Measurements from ENCODE around the gene PSMA7. TPM values are rescaled to one million over a fixed set of nuclear protein-coding genes. Genes with fewer than 3 reads are reported as not detected.
A peak's percentile ranks its signal among the peaks of the same experiment; 100 is the strongest.
"Not testable (repeated sequence)": the region's sequence is repeated elsewhere in the genome, so short reads cannot be mapped to it uniquely, and the experiment has no call there.

PSMA7 gene
- total and polyA plus RNA-seq, 4 donors = 118 to 234 (median 191) TPM

GRCh38 chr20:62148383-62148782, 5.2 kb upstream of the PSMA7 start:
- peaks cover 46% of the 10 kb centered on the region for H3K4me1 ChIP-seq (ENCODE audit: control insufficient read depth, insufficient read depth, low read length)
- not testable (repeated sequence) for DNase-seq (ENCODE audit: low read depth in 4 of 6, low spot score in 6 of 6); H3K9me3 ChIP-seq (ENCODE audit: control insufficient read depth, insufficient read depth, low read length); H3K27me3 ChIP-seq (ENCODE audit: control insufficient read depth, insufficient read depth, low read length); H3K27ac ChIP-seq (ENCODE audit: low read depth, low read length); H3K4me3 ChIP-seq (ENCODE audit: low read depth, low read length)
- peaks cover 40% of the 10 kb centered on the region for H3K36me3 ChIP-seq (ENCODE audit: control insufficient read depth, insufficient read depth, low read length)
- 100% methylated on average over 6 of the region's 10 CpGs for WGBS (ENCODE audit: insufficient coverage)

- H3K27me3 ChIP-seq (ENCODE audit: control insufficient read depth, insufficient read depth, low read length) = no peaks in the 10 kb centered on the region
- no peak overlapping the region for H3K4me3 ChIP-seq (ENCODE audit: low read depth, low read length)
- no peaks in the 10 kb centered on the region for H3K9me3 ChIP-seq (ENCODE audit: control insufficient read depth, insufficient read depth, low read length)
- DNase-seq (ENCODE audit: low read depth in 4 of 6, low spot score in 6 of 6) = no peak
- peaks cover 38% of the 10 kb centered on the region for H3K36me3 ChIP-seq (ENCODE audit: control insufficient read depth, insufficient read depth, low read length)
- H3K4me1 ChIP-seq (ENCODE audit: control insufficient read depth, insufficient read depth, low read length) = peaks cover 46% of the 10 kb centered on the region
- H3K27ac ChIP-seq (ENCODE audit: low read depth, low read length) = no peak overlapping the region
- WGBS (ENCODE audit: insufficient coverage) = 97% methylated on average over 8 of the region's 9 CpGs
Observed at GRCh38 chr20:62147528-62147927, 4.3 kb upstream of the PSMA7 start.

- 94% methylated on average over 6 of the region's 6 CpGs for WGBS (ENCODE audit: insufficient coverage)
- DNase-seq (ENCODE audit: low read depth in 4 of 6, low spot score in 6 of 6) = no peak
- Histone ChIP-seq H3K27me3 (ENCODE audit: control insufficient read depth, insufficient read depth, low read length) (no peaks in the 10 kb centered on the region), H3K27ac (ENCODE audit: low read depth, low read length) (no peak overlapping the region), H3K36me3 (ENCODE audit: control insufficient read depth, insufficient read depth, low read length) (peaks cover 36% of the 10 kb centered on the region), H3K4me1 (ENCODE audit: control insufficient read depth, insufficient read depth, low read length) (peaks cover 46% of the 10 kb centered on the region), H3K9me3 (ENCODE audit: control insufficient read depth, insufficient read depth, low read length) (no peaks in the 10 kb centered on the region), H3K4me3 (ENCODE audit: low read depth, low read length) (no peak overlapping the region)
Observed at GRCh38 chr20:62147125-62147524, 3.9 kb upstream of the PSMA7 start.

- no peak overlapping the region for H3K4me3 ChIP-seq (ENCODE audit: low read depth, low read length)
- peaks cover 31% of the 10 kb centered on the region for H3K36me3 ChIP-seq (ENCODE audit: control insufficient read depth, insufficient read depth, low read length)
- H3K27ac ChIP-seq (ENCODE audit: low read depth, low read length) = no peak overlapping the region
Observed at GRCh38 chr20:62146019-62146755, 3.0 kb upstream of the PSMA7 start.

GRCh38 chr20:62145688-62146018, 2.5 kb upstream of the PSMA7 start:
- Histone ChIP-seq H3K36me3 (ENCODE audit: control insufficient read depth, insufficient read depth, low read length) (peaks cover 31% of the 10 kb centered on the region), H3K4me1 (ENCODE audit: control insufficient read depth, insufficient read depth, low read length) (peaks cover 54% of the 10 kb centered on the region), H3K27me3 (ENCODE audit: control insufficient read depth, insufficient read depth, low read length) (no peaks in the 10 kb centered on the region), H3K27ac (ENCODE audit: low read depth, low read length) (no peak overlapping the region), H3K4me3 (ENCODE audit: low read depth, low read length) (no peak overlapping the region), H3K9me3 (ENCODE audit: control insufficient read depth, insufficient read depth, low read length) (no peaks in the 10 kb centered on the region)
- 97% methylated on average over 5 of the region's 7 CpGs for WGBS (ENCODE audit: insufficient coverage)
- DNase-seq (ENCODE audit: low read depth in 4 of 6, low spot score in 6 of 6) = no peak

More at GRCh38 chr20:62146019-62146755, 3.0 kb upstream of the PSMA7 start:
- Histone ChIP-seq H3K9me3 (ENCODE audit: control insufficient read depth, insufficient read depth, low read length) (no peaks in the 10 kb centered on the region), H3K4me1 (ENCODE audit: control insufficient read depth, insufficient read depth, low read length) (peaks cover 55% of the 10 kb centered on the region), H3K27me3 (ENCODE audit: control insufficient read depth, insufficient read depth, low read length) (no peaks in the 10 kb centered on the region)
- 95% methylated on average over 17 of the region's 22 CpGs for WGBS (ENCODE audit: insufficient coverage)
- no peak for DNase-seq (ENCODE audit: low read depth in 4 of 6, low spot score in 6 of 6)

GRCh38 chr20:62143957-62144825, 997 bp upstream of the PSMA7 start:
- Histone ChIP-seq H3K27ac (ENCODE audit: low read depth, low read length) (peak overlapping the region; percentile 16), H3K4me1 (ENCODE audit: control insufficient read depth, insufficient read depth, low read length) (peaks cover 41% of the 10 kb centered on the region), H3K9me3 (ENCODE audit: control insufficient read depth, insufficient read depth, low read length) (no peaks in the 10 kb centered on the region), H3K36me3 (ENCODE audit: control insufficient read depth, insufficient read depth, low read length) (peaks cover 38% of the 10 kb centered on the region), H3K27me3 (ENCODE audit: control insufficient read depth, insufficient read depth, low read length) (no peaks in the 10 kb centered on the region), H3K4me3 (ENCODE audit: low read depth, low read length) (peak overlapping the region; percentile 65)
- under 1% methylated on average over 99 of the region's 104 CpGs for WGBS (ENCODE audit: insufficient coverage)
- DNase-seq (ENCODE audit: low read depth in 4 of 6, low spot score in 6 of 6) = peak in 2 of 6 donors; percentile 67 to 69

- peak in 2 of 6 donors; percentile 7 to 21 for DNase-seq (ENCODE audit: low read depth in 4 of 6, low spot score in 6 of 6)
- WGBS (ENCODE audit: insufficient coverage) = under 1% methylated on average over 68 of the region's 71 CpGs
- H3K27me3 ChIP-seq (ENCODE audit: control insufficient read depth, insufficient read depth, low read length) = no peaks in the 10 kb centered on the region
- H3K4me1 ChIP-seq (ENCODE audit: control insufficient read depth, insufficient read depth, low read length) = peaks cover 33% of the 10 kb centered on the region
- peak overlapping the region; percentile 69 for H3K27ac ChIP-seq (ENCODE audit: low read depth, low read length)
- no peaks in the 10 kb centered on the region for H3K9me3 ChIP-seq (ENCODE audit: control insufficient read depth, insufficient read depth, low read length)
- peaks cover 44% of the 10 kb centered on the region for H3K36me3 ChIP-seq (ENCODE audit: control insufficient read depth, insufficient read depth, low read length)
- H3K4me3 ChIP-seq (ENCODE audit: low read depth, low read length) = peak overlapping the region; percentile 52
Observed at GRCh38 chr20:62142252-62143080, 728 bp downstream of the PSMA7 start.

- WGBS (ENCODE audit: insufficient coverage) = 13% methylated on average over 5 of the region's 14 CpGs
- Histone ChIP-seq H3K4me1 (ENCODE audit: control insufficient read depth, insufficient read depth, low read length) (peaks cover 28% of the 10 kb centered on the region), H3K36me3 (ENCODE audit: control insufficient read depth, insufficient read depth, low read length) (peaks cover 46% of the 10 kb centered on the region), H3K4me3 (ENCODE audit: low read depth, low read length) (peak overlapping the region; percentile 52), H3K27ac (ENCODE audit: low read depth, low read length) (peak overlapping the region; percentile 52), H3K27me3 (ENCODE audit: control insufficient read depth, insufficient read depth, low read length) (no peaks in the 10 kb centered on the region), H3K9me3 (ENCODE audit: control insufficient read depth, insufficient read depth, low read length) (no peaks in the 10 kb centered on the region)
- peak in 2 of 6 donors; percentile 20 to 27 for DNase-seq (ENCODE audit: low read depth in 4 of 6, low spot score in 6 of 6)
Observed at GRCh38 chr20:62141397-62142251, 1.6 kb downstream of the PSMA7 start.

GRCh38 chr20:62141043-62141396, 2.2 kb downstream of the PSMA7 start:
- Histone ChIP-seq H3K27ac (ENCODE audit: low read depth, low read length) (no peak overlapping the region), H3K36me3 (ENCODE audit: control insufficient read depth, insufficient read depth, low read length) (peaks cover 51% of the 10 kb centered on the region), H3K27me3 (ENCODE audit: control insufficient read depth, insufficient read depth, low read length) (no peaks in the 10 kb centered on the region), H3K4me1 (ENCODE audit: control insufficient read depth, insufficient read depth, low read length) (peaks cover 28% of the 10 kb centered on the region), H3K9me3 (ENCODE audit: control insufficient read depth, insufficient read depth, low read length) (no peaks in the 10 kb centered on the region), H3K4me3 (ENCODE audit: low read depth, low read length) (no peak overlapping the region)
- 90% methylated on average over 4 of the region's 7 CpGs for WGBS (ENCODE audit: insufficient coverage)
- DNase-seq (ENCODE audit: low read depth in 4 of 6, low spot score in 6 of 6) = no peak
